ENCODE results near the gene PFAS.
A peak's percentile ranks its signal among the peaks of the same experiment; 100 is the strongest.

Gene PFAS

GRCh38 chr17:8268550-8269298 is 19.6 kb downstream of the PFAS start:
- DNase-seq: no peak

- no peak for DNase-seq
These were observed 23.3 kb downstream of the PFAS start for GRCh38 chr17:8272421-8272820.

- no peak for DNase-seq
These were observed 24.9 kb downstream of the PFAS start for GRCh38 chr17:8273884-8274444.

- DNase-seq: no peak
These were observed 25.7 kb downstream of the PFAS start for GRCh38 chr17:8274816-8275215.

GRCh38 chr17:8275421-8276290 is 26.6 kb downstream of the PFAS start:
- DNase-seq: no peak

- DNase-seq: no peak
These were observed 28.2 kb downstream of the PFAS start for GRCh38 chr17:8277317-8277716.

- no peak for DNase-seq
These were observed 33.3 kb downstream of the PFAS start for GRCh38 chr17:8282345-8282744.

- no peak for DNase-seq
These were observed 34.3 kb downstream of the PFAS start for GRCh38 chr17:8283356-8283755.

GRCh38 chr17:8284126-8284525 is 35.0 kb downstream of the PFAS start:
- no peak for DNase-seq

- no peak for DNase-seq
These were observed 36.4 kb downstream of the PFAS start for GRCh38 chr17:8285270-8286181.

- no peak for DNase-seq
These were observed 38.7 kb downstream of the PFAS start for GRCh38 chr17:8287651-8288335.

- DNase-seq: peak; percentile 55
These were observed 39.4 kb downstream of the PFAS start, which contains the start of gene RANGRF for GRCh38 chr17:8288336-8289102. TSS of gene RANGRF (plus strand) at chr17:8288670. CDS start at chr17:8288789, 119 bp downstream.

- no peak for DNase-seq
These were observed 40.0 kb downstream of the PFAS start for GRCh38 chr17:8289103-8289397.

GRCh38 chr17:8290043-8290442 is 41.0 kb downstream of the PFAS start:
- DNase-seq: no peak

GRCh38 chr17:8292639-8293395 is 43.7 kb downstream of the PFAS start:
- DNase-seq: no peak

GRCh38 chr17:8294361-8294760 is 45.3 kb downstream of the PFAS start:
- no peak for DNase-seq

- no peak for DNase-seq
These were observed 45.8 kb downstream of the PFAS start for GRCh38 chr17:8294814-8295316.

GRCh38 chr17:8300226-8300625 is 51.1 kb downstream of the PFAS start:
- no peak for DNase-seq

GRCh38 chr17:8300627-8301242 is 51.6 kb downstream of the PFAS start:
- DNase-seq: peak; percentile 22

- no peak for DNase-seq
These were observed 61.6 kb downstream of the PFAS start for GRCh38 chr17:8310601-8311123.

Data from NCI-H774 (cell line).